DMS53 (cell line): Measurements from ENCODE around the gene PLP1.
"Not testable (repeated sequence)": the region's sequence is repeated elsewhere in the genome, so short reads cannot be mapped to it uniquely, and the experiment has no call there.

Experiments
- DNase-seq: peaks from one replicate; lab custom pipeline; 2025; lab: John Stamatoyannopoulos, UW

Gene PLP1, protein sequence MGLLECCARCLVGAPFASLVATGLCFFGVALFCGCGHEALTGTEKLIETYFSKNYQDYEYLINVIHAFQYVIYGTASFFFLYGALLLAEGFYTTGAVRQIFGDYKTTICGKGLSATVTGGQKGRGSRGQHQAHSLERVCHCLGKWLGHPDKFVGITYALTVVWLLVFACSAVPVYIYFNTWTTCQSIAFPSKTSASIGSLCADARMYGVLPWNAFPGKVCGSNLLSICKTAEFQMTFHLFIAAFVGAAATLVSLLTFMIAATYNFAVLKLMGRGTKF

GRCh38 chrX:103776546-103776945, at the start of gene PLP1:
Gene PLP1 (plus strand): TSS chrX:103776840. CDS start chrX:103776996, 156 bp downstream.
- DNase-seq = no peak

- no peak for DNase-seq
Observed at GRCh38 chrX:103727115-103727514, 49.5 kb upstream of the PLP1 start.

- DNase-seq = no peak
Observed at GRCh38 chrX:103729015-103729414, 47.6 kb upstream of the PLP1 start.

- DNase-seq = no peak
Observed at GRCh38 chrX:103730147-103730795, 46.4 kb upstream of the PLP1 start.

DNA sequence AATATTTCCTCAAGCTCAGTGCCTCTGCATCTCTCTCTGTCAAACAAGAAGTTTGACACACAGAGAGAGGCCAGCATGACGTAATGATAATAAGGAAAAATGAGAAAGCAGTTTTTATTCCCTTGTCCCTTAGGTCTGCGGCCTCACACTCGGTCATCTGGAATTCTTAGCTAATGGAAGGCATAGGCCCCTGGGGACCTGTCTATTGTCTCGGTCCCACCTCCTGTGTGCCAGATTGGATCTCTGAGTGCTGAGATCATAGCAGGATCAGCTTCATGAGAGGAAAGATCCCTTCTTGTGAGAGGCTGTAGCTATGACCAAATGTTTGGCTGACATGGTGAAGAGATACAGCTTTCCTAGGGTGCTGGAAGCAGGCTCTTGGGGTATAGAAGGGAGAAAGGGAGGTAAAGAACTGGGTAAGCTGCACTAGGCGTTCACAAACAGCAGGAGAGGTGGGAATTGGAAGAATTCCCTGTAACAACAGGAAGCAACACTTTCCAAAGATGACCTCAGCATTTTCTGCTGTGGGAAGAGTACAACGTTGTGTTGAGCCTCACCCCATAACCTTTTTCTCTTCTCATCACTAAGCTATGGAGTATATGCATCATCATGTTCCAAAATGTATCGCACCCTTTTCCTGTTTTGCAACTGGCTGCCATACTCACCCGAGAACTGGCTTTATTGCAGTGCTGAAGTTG, 45.7 kb upstream of the PLP1 start:
- DNase-seq = no peak

GRCh38 chrX:103733017-103733416, 43.6 kb upstream of the PLP1 start:
- DNase-seq = no peak

DNA sequence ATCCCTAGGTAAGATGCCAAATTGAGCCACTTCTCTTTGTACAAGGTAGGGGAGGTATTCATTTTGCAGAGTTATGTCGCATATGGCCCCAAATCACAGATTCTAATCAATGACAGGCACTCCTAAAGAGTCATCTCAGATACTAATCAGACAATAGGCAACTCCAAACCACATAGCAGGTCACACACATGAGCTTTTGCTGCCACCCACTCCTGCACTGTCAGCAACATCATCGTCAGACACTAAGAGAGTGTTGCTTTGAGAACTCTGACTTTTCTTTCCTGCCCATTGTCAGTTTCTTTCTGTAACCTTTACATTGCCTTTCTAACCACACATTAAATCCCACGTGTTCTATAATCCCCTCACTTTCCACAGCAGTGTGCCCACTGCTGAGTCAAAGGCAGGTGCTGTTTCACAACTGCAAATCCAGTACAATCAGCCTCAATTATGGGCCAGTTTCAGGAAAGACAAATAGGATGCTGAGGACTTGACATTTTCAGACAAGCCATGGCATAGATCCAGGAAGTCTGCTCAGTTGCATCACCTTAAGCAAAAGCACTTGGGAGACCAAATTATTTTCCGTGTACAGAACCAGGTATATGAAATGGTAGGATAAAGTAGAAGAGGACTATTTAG, 42.4 kb upstream of the PLP1 start:
- no peak for DNase-seq

- DNase-seq = no peak
Observed at GRCh38 chrX:103737696-103738095, 38.9 kb upstream of the PLP1 start.

DNA sequence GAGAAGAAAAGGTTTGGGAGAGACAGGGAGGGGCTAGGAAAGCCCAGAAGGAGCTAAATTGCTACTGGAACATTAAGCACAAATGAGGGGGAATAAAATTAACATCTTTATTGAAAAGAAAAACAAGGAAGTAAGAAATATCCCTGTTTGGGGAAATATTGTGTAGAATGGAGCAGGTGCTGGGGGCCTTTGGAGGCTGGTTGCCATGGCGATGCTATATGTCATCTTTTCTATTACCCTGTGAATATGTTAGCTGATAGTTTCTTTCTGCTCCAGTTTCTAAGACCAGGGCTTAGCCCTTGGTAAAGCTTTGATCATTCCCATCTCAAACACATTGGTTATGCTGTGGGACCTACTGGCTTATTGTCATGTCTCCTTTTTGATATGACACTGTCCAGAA, 37.2 kb upstream of the PLP1 start:
- peak; percentile 44 for DNase-seq

GRCh38 chrX:103741879-103742278, 34.8 kb upstream of the PLP1 start:
- DNase-seq = no peak

DNA sequence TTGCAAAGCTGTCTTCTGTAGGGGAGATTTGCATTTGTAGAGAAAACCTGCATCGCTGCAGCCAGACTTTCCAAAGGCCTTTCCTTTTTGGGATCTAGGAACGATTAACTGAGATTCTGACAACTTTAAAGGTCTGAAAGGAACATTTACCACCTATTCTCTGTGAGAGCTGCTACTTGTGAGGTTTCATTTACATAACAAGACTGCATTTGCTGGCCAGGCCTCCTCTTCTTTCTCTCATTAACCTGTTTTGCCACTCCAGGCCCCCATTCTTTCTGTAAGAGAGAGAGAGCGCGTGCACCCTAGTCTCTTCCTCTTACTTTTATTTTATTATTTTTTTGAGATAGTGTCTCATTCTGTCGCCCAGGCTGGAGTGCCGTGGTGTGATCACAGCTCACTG, 34.3 kb upstream of the PLP1 start:
- DNase-seq = no peak

DNA sequence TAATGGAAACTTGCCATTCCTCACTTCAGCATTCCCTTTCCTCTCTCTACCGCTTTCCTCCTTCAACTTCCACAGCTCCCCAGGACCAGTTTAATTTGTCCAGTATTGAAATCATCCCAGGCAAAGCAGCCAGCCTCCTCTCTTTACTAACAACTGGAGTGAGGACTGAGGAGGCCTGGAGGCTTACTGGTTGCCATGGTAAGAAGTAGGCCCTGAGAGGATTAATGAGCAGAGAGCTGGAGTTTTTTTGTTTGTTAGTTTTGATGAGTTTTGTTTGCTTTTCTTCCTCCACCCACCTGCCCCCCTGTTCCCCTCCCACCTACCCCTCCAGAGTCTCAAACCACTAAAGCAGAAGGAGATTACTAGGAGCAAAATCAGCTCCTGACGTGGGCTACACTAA, 29.5 kb upstream of the PLP1 start:
- peak; percentile 3 for DNase-seq

DNA sequence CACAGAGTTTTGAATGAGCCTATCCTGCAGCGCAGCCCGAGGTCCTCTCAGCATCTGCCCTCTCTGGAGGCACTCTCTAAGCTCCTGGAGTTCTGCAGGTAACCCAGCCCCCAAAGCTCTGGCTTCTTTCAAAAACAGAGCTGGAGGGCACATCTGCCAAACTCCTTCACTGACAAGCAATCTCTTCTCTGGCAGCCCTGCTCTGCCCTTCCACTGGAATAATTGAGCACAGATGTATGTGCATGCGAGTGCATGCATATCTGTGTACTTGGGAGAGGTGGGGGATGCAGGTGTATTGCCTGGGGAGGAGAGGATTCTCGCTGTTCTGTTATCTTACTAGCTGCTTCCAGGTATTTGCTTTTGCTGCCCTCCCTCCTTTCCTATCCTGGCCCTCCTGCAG, 22.2 kb upstream of the PLP1 start:
- no peak for DNase-seq

- peak; percentile 73 for DNase-seq
Observed at GRCh38 chrX:103756736-103757135, 19.9 kb upstream of the PLP1 start.

DNA sequence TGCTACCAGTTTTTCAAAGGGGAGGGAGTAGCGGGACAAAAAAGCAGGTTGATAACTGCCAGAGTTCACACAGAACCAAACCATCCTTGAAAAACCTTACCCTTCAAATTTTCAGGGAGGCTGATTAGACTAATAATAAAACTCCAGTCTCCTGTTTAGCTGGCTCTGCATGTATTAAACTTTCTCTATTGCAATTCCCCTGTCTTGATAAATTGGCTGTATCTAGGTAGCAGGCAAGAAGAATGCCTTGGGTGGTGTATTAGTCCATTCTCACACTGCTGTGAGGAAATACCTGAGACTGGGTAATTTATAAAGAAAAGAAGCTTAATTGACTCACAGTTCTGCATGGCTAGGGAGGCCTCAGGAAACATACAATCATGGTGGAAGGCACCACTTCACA, 18.1 kb upstream of the PLP1 start:
- no peak for DNase-seq

DNA sequence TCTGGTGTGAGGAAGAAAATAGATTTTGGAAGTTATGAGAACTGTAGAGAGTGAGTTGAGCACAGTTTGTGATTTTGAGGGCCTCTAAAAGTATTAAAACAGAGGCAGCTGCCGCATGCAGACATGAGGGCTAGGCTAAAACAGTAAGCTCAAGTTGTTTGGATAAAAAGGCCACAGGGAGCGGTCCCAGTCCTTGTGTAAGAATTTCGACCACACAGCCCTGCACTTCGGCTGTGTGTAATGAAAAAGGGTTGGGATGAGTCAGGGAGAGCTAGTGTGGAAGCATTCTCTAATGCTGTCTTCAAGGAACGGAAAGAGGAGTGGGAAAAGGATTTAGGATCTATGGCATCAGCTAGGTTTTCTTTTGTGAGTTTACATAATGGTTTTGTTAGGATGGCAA, 13.1 kb upstream of the PLP1 start:
- DNase-seq = not testable (repeated sequence)

DNA sequence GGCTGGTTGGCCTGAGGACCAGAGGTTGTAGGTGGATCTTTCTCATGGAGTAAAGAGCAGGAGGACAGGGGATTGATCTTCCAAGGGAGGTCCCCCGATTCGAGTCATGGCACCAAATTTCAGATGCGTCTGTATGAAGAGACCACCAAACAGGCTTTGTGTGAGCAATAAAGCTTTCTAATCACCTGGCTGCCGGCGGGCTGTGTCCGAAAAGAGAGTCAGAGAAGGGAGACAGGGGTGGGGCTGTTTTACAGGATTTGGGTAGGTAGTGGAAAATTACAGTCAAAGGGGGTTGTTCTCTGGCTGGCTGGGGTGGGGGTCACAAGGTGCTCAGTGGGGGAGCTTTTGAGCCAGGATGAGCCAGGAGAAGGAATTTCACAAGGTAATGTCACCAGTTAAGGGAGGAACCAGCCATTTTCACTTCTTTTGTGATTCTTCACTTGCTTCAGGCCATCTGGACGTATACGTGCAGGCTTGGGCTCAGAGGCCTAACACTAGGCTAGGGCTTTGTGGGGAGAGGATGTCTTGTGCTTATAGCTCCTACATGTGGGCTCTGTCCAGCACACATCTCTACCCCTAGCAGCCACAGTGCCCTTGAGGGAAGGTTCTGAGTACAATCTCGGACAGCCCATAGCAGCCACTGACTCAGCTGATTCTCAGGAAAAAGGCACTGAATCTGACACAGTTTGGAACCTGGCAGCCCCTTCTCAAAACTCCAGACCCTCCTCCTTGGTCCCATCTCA, 9.7 kb upstream of the PLP1 start:
- not testable (repeated sequence) for DNase-seq

GRCh38 chrX:103773445-103773844, 3.2 kb upstream of the PLP1 start:
- no peak for DNase-seq

DNA sequence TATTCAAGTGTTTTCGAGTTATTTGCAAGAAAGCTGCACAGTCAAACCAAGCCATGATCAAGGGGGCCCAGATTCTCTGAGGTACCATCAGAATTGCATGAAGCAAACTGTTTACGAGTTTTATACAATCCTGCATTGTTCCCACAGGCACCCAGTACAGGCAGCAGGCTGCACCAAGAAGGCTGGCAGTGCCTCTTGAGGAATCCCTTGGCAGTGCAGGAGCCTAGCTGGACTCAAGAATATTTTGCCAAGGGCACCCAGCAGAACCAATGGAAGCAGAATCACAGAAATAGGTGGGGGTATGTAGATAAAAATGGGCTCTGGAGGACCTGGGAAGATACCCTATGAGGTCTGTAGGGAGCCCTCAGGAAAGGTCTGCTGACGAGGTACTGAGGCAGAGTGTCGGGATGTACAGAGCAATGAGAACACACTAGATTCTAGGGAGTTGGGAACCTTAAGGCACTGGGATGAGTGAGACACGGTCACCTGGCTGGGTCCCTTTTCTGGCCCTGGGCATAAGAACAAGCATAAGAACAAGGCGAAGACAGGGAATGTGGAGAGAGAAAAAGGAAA, 2.5 kb upstream of the PLP1 start:
- DNase-seq = peak; percentile 71

DNA sequence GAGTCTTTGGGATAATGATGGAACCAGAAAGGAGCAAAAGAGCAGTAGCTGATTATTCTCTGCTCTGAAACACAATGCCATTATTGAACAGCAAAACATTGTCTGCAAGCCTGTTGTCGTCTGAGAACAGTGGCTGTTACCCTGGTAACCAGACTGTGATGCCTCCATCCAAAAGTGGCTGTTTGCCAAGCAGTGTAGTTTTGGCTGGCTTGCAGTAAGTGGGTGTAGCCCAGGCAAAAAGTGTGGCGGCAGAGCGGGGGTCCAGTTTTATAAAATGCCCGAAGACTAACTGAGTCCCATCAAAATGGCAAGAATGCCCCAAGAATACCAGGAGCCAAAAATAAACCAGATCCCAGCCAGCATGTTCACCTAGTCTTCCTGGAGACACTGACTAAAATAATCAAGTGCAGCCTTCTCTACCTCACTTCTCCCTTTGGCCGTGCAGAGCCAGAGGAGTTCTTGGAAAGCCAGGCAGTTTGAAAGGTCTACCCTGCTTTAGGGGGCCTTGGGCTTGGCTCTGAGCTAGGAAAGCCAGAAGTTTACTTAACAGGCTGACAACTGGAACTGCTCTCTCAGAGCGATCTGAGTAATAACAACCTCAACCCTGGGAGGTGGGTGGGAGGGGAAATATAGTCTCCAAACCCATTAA, 2.6 kb downstream of the PLP1 start:
- DNase-seq = peak; percentile 15
